HUES6 (cell line): ENCODE results near the gene DEFB121.

Experiments
- H3K27ac ChIP-seq: 2 replicates; pipeline ENCODE4 v1.7.0; 2013; ENCODE audit warnings: low read depth, mild to moderate bottlenecking, low read length, inconsistent platforms
- H3K27me3 ChIP-seq: 2 replicates; pipeline ENCODE4 v1.6.1; 2013; ENCODE audit warnings: low read length; ENCODE audit not compliant: control insufficient read depth, insufficient read depth
- H3K36me3 ChIP-seq: 2 replicates; pipeline ENCODE4 v1.6.1; 2013; ENCODE audit warnings: low read length; ENCODE audit not compliant: control insufficient read depth, insufficient read depth
- H3K4me1 ChIP-seq: 2 replicates; pipeline ENCODE4 v1.6.1; 2013; ENCODE audit warnings: low read length; ENCODE audit not compliant: control insufficient read depth, insufficient read depth
- H3K4me3 ChIP-seq: 2 replicates; pipeline ENCODE4 v1.5.1; 2013; ENCODE audit warnings: low read depth, low read length
- H3K9ac ChIP-seq: one replicate; pipeline ENCODE4 v1.6.1; 2013; ENCODE audit warnings: mild to moderate bottlenecking, low read length
- H3K9me3 ChIP-seq: 2 replicates; pipeline ENCODE4 v1.6.1; 2013; ENCODE audit warnings: low read depth, low read length; ENCODE audit not compliant: control insufficient read depth, insufficient read depth

DEFB121 gene

GRCh38 chr20:31363295-31363694 is 42.7 kb downstream of the DEFB121 start:
- H3K27me3 ChIP-seq = peaks cover 3% of the 10 kb centered on the region; the same call in 1 of the 2 replicates
- H3K27ac ChIP-seq = no peak overlapping the region
- H3K9ac ChIP-seq = no peak overlapping the region
- peaks cover 61% of the 10 kb centered on the region; the same call in 1 of the 2 replicates for H3K9me3 ChIP-seq
- no peaks in the 10 kb centered on the region for H3K36me3 ChIP-seq
- H3K4me1 ChIP-seq = no peaks in the 10 kb centered on the region
- H3K4me3 ChIP-seq = no peak overlapping the region

GRCh38 chr20:31355981-31356380 is 50.0 kb downstream of the DEFB121 start:
- Histone ChIP-seq H3K36me3 (no peaks in the 10 kb centered on the region), H3K9me3 (peaks cover 45% of the 10 kb centered on the region; the same call in 1 of the 2 replicates), H3K9ac (no peak overlapping the region), H3K4me1 (no peaks in the 10 kb centered on the region), H3K27me3 (no peaks in the 10 kb centered on the region; the same call in 1 of the 2 replicates), H3K27ac (no peak overlapping the region), H3K4me3 (no peak overlapping the region)
